Panc1 (cell line): ENCODE data around the gene TPGS1.

Experiments used
- POLR2AphosphoS5 ChIP-seq: IDR thresholded peaks from 2 replicates; pipeline ENCODE4 v1.6.1; 2012; ENCODE audit warnings: mild to moderate bottlenecking, low read depth, low read length, moderate library complexity
- TCF7L2 ChIP-seq: IDR thresholded peaks from 2 replicates; pipeline ENCODE4 v1.6.1; 2011; ENCODE audit warnings: mild to moderate bottlenecking, low read depth, low read length, inconsistent platforms
- TF ChIP-seq, protein P1 (sequence below): fragments of 450-650 bp; IDR thresholded peaks from 2 replicates; pipeline ENCODE4 v1.5.1; 2017; ENCODE audit warnings: mild to moderate bottlenecking
- TF ChIP-seq, protein P2 (sequence below), 2 experiments: IDR thresholded peaks; 2 replicates each; pipeline ENCODE4 v1.6.1; 2011 to 2012; ENCODE audit warnings: low read depth in 2 of 2, control low read depth in 1 of 2, low read length in 1 of 2, mild to moderate bottlenecking in 1 of 2, moderate library complexity in 1 of 2; ENCODE audit not compliant: insufficient read depth in 1 of 2

DNA sequence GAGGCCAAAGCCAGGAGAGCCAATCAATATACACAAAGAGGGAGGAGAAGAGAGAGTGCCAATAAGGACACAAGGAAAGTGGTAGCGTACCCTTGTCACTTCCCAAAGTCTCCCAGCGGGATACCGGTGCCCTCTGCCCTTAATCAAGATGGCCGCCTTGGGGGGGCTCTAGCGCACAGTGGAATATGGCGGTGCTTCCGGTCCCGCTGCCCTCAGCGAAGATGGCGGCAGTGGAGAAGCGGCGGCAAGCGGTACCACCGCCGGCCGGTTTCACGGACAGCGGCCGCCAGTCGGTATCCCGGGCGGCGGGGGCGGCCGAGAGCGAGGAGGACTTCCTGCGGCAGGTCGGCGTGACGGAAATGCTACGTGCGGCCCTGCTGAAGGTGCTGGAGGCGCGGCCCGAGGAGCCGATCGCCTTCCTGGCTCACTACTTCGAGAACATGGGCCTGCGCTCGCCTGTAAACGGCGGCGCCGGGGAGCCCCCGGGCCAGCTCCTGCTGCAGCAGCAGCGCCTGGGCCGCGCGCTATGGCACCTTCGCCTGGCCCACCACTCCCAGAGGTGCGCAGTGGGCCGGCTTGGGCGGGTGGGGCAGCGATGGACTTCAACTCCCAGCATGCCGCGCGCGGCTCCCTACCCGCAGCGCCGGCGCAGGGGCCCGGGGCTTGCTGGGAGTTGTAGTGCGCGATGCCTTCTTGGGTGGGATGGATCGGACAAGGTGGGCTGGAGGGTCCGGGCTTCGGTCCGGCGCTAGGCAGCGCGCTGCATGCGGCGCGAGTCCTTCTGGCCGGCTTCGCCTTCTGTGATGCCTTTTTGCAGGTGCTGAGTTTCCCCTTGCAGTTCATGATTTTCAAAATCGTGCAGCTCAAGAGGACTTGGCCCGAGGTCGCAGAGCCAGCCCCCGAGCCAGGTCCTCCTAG is at the start of gene TPGS1:
- TF ChIP-seq, protein P1, sequence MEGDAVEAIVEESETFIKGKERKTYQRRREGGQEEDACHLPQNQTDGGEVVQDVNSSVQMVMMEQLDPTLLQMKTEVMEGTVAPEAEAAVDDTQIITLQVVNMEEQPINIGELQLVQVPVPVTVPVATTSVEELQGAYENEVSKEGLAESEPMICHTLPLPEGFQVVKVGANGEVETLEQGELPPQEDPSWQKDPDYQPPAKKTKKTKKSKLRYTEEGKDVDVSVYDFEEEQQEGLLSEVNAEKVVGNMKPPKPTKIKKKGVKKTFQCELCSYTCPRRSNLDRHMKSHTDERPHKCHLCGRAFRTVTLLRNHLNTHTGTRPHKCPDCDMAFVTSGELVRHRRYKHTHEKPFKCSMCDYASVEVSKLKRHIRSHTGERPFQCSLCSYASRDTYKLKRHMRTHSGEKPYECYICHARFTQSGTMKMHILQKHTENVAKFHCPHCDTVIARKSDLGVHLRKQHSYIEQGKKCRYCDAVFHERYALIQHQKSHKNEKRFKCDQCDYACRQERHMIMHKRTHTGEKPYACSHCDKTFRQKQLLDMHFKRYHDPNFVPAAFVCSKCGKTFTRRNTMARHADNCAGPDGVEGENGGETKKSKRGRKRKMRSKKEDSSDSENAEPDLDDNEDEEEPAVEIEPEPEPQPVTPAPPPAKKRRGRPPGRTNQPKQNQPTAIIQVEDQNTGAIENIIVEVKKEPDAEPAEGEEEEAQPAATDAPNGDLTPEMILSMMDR = no peak
- TF ChIP-seq POLR2AphosphoS5 = peak; percentile 65
- TF ChIP-seq, protein P2, sequence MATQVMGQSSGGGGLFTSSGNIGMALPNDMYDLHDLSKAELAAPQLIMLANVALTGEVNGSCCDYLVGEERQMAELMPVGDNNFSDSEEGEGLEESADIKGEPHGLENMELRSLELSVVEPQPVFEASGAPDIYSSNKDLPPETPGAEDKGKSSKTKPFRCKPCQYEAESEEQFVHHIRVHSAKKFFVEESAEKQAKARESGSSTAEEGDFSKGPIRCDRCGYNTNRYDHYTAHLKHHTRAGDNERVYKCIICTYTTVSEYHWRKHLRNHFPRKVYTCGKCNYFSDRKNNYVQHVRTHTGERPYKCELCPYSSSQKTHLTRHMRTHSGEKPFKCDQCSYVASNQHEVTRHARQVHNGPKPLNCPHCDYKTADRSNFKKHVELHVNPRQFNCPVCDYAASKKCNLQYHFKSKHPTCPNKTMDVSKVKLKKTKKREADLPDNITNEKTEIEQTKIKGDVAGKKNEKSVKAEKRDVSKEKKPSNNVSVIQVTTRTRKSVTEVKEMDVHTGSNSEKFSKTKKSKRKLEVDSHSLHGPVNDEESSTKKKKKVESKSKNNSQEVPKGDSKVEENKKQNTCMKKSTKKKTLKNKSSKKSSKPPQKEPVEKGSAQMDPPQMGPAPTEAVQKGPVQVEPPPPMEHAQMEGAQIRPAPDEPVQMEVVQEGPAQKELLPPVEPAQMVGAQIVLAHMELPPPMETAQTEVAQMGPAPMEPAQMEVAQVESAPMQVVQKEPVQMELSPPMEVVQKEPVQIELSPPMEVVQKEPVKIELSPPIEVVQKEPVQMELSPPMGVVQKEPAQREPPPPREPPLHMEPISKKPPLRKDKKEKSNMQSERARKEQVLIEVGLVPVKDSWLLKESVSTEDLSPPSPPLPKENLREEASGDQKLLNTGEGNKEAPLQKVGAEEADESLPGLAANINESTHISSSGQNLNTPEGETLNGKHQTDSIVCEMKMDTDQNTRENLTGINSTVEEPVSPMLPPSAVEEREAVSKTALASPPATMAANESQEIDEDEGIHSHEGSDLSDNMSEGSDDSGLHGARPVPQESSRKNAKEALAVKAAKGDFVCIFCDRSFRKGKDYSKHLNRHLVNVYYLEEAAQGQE (IDR thresholded peaks at IDR 0.05; ENCODE audit: insufficient read depth in 1 of 2, low read depth in 2 of 2, low read length in 1 of 2) = no peak
- TF ChIP-seq TCF7L2 = no peak
